Ovary (tissue), 9 donors: ENCODE results near the gene GPR68. TPM values are rescaled to one million over a fixed set of nuclear protein-coding genes. Genes with fewer than 3 reads are reported as not detected.

Experiments
- DNase-seq, 5 donors: peaks; one replicate each; pipeline ENCODE4 v3.0.0-alpha.2; 2019 to 2020
- H3K27ac ChIP-seq, 2 donors: fragments of 200-600 bp; one replicate each; pipeline versions ENCODE4 v1.5.1 to v1.8.0; 2019 to 2022
- H3K27me3 ChIP-seq: fragments of 200-600 bp; one replicate; pipeline ENCODE4 v1.8.0; 2022
- H3K36me3 ChIP-seq: fragments of 200-600 bp; sonication (generic); one replicate; pipeline ENCODE4 v1.5.1; 2019
- H3K4me1 ChIP-seq: one replicate; pipeline ENCODE4 v1.8.1; 2013; ENCODE audit warnings: mild to moderate bottlenecking, moderate library complexity; ENCODE audit not compliant: insufficient read depth
- H3K4me3 ChIP-seq: fragments of 200-600 bp; sonication (generic); one replicate; pipeline ENCODE4 v1.5.1; 2017
- H3K9me3 ChIP-seq, 2 donors: fragments of 200-600 bp in 1 of 2; sonication (generic) in 1 of 2; one replicate each; pipeline versions ENCODE4 v1.5.1 to v1.8.1; 2013 to 2019; ENCODE audit warnings: mild to moderate bottlenecking in 1 of 2, moderate library complexity in 1 of 2
- CTCF ChIP-seq, 3 donors: fragments of 450-650 bp in 2 of 3; fragments of 200-600 bp in 1 of 3; IDR thresholded peaks; one replicate each; pipeline versions ENCODE4 v1.5.1 to v1.8.0; 2016 to 2022; ENCODE audit warnings: antibody characterized with exemption in 3 of 3, mild to moderate bottlenecking in 1 of 3
- EP300 ChIP-seq: sonication (generic); formaldehyde crosslinking; IDR thresholded peaks from one replicate; pipeline ENCODE4 v1.6.1; 2017; ENCODE audit warnings: antibody characterized with exemption
- POLR2A ChIP-seq: fragments of 450-650 bp; IDR thresholded peaks from one replicate; pipeline ENCODE4 v1.6.1; 2017; ENCODE audit warnings: antibody characterized with exemption, mild to moderate bottlenecking, moderate library complexity
- WGBS, 3 donors: extraction: QIAGEN DNeasy Blood & Tissue Kit in 1 of 3; methylation state at CpG; one replicate each; pipeline versions ENCODE4 v1.1.5 to v1.1.7; 2013 to 2017; 5-methylcytosine and 5-hydroxymethylcytosine counted together
- intact Hi-C, 4 donors: fragments of 100-400 bp; cut with DNase I; formaldehyde crosslinking; loops; one replicate each; pipeline versions ENCODE4 v1.11.0 to v1.15.1; 2022 to 2023
- polyA plus RNA-seq, 2 donors: library from polyadenylated mRNA; stranded (reverse); fragments of 200-250 nt in 1 of 2; fragments of 350-450 nt in 1 of 2; fragmentation: Illumina TruSeq in 1 of 2; extraction: RNeasy Lipid Tissue Mini Kit (QIAGEN cat#74804) in 1 of 2; gene quantifications; one replicate each; pipeline ENCODE4 v1.2.3, GENCODE V29; 2013 to 2014
- total RNA-seq, 7 donors: library from RNA; depleted of rRNA in 2 of 7; stranded (reverse); fragments of >200 nt in 2 of 7; fragmentation: NEBNext Ultra II Directional in 3 of 7; extraction: Animal tissue kit (Norgen Biotek cat#: 25700) in 3 of 7; gene quantifications; one replicate each; pipeline versions ENCODE4 v1.1.0 to v1.2.4, GENCODE V29; 2016 to 2023
- donor health status: DM: no; HTN: no; CAD: no; lungs with moderate emphysema.
- donor health status: DM: no; HTN: no; CAD: no.
- donor health status: Bipolar disorder and iron deficiency.
- donor health status: DM: yes; HTN: yes; CAD: no.
- donor health status: DM: no; HTN: no; CAD: no.
- donor health status: DM: yes; HTN: yes; CAD: no.

GPR68 gene
- total and polyA plus RNA-seq, 9 donors, result 0.17 to 0.57 (median 0.36) TPM; not detected in 1

- DNase-seq, result no peak
- no peak for TF ChIP-seq POLR2A
- no peak for TF ChIP-seq CTCF (IDR thresholded peaks at IDR 0.05)
- no peak for TF ChIP-seq EP300
Observed at GRCh38 chr14:91243074-91243471, 1.4 kb downstream of the GPR68 start.

GRCh38 chr14:91242635-91243034 is 1.9 kb downstream of the GPR68 start:
- Histone ChIP-seq H3K4me3 (no peak overlapping the region), H3K4me1 (peaks cover 2% of the 10 kb centered on the region), H3K9me3 (no peaks in the 10 kb centered on the region), H3K36me3 (no peaks in the 10 kb centered on the region), H3K27me3 (no peaks in the 10 kb centered on the region), H3K27ac (no peak overlapping the region)
- WGBS, 3 donors, result 88 to 89% (median 88%) methylated on average over 4 of the region's 4 CpGs
- TF ChIP-seq POLR2A, result no peak
- TF ChIP-seq EP300, result no peak
- no peak for TF ChIP-seq CTCF (IDR thresholded peaks at IDR 0.05)
- DNase-seq, result no peak
- intact Hi-C loops, result no loop called here

More at GRCh38 chr14:91243074-91243471, 1.4 kb downstream of the GPR68 start:
- Histone ChIP-seq H3K36me3 (no peaks in the 10 kb centered on the region), H3K27ac (no peak overlapping the region), H3K4me1 (peaks cover 2% of the 10 kb centered on the region), H3K27me3 (no peaks in the 10 kb centered on the region), H3K4me3 (no peak overlapping the region), H3K9me3 (no peaks in the 10 kb centered on the region)
- WGBS, 3 donors, result 84 to 89% (median 88%) methylated on average over 6 of the region's 6 CpGs
- intact Hi-C loops, result no loop called here

DNA sequence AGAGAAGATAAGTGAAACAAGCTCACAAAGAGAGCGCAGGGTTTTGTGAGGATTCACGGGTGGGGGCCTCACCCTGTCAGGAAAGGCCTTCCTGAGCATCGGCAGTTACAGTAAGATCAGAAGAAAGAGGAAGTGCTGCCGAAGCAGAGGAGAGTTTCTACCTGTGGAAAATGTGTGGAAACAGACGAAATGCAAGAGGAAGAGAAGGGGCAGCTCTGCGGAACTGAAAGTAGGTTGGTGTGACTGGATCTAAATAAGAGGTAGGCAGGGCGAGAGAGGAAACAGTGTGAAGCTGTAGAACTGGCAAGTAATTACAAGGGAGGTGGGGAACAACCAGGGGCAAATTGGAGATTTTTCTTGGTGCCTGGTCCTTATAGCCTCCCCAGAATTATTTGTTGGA is 2.6 kb downstream of the GPR68 start:
- no peaks in the 10 kb centered on the region for H3K36me3 ChIP-seq
- H3K27me3 ChIP-seq, result no peaks in the 10 kb centered on the region
- TF ChIP-seq POLR2A (no peak), CTCF (IDR thresholded peaks at IDR 0.05) (no peak), EP300 (no peak)
- H3K4me3 ChIP-seq, result no peak overlapping the region
- no peak for DNase-seq
- no peaks in the 10 kb centered on the region for H3K9me3 ChIP-seq
- intact Hi-C loops, result no loop called here
- peaks cover 2% of the 10 kb centered on the region for H3K4me1 ChIP-seq
- 75 to 82% (median 78%) methylated on average over 7 of the region's 7 CpGs for WGBS, 3 donors
- no peak overlapping the region for H3K27ac ChIP-seq

- Histone ChIP-seq H3K27ac (no peak overlapping the region), H3K4me1 (no peaks in the 10 kb centered on the region), H3K27me3 (no peaks in the 10 kb centered on the region), H3K9me3 (no peaks in the 10 kb centered on the region), H3K36me3 (no peaks in the 10 kb centered on the region), H3K4me3 (no peak overlapping the region)
- 77 to 79% (median 77%) methylated on average over 8 of the region's 8 CpGs for WGBS, 3 donors
- intact Hi-C loops, result no loop called here
- no peak for DNase-seq
- TF ChIP-seq CTCF (IDR thresholded peaks at IDR 0.05) (no peak), POLR2A (no peak), EP300 (no peak)
Observed at GRCh38 chr14:91238661-91239060, 5.8 kb downstream of the GPR68 start.
